ENCODE measurements around the gene ZFR2. TPM values are rescaled to one million over a fixed set of nuclear protein-coding genes. Genes with fewer than 3 reads are reported as not detected.
"Not testable (repeated sequence)": the region's sequence is repeated elsewhere in the genome, so short reads cannot be mapped to it uniquely, and the experiment has no call there.

The ZFR2 gene
- total RNA-seq, 4 donors from 2014 or later: not detected

GRCh38 chr19:3880471-3881271 is 11.8 kb upstream of the ZFR2 start, which contains the start of gene ATCAY:
ATCAY (plus strand) TSS chr19:3880685; CDS start chr19:3885768, 5,083 bp downstream.
- Histone ChIP-seq H3K27me3 (peaks cover 9% of the 10 kb centered on the region), H3K27ac (no peak within 1 kb of the TSS), H3K4me3 (replicated peaks in 1 of 3) (no peak within 1 kb of the TSS), H3K4me1 (no peaks in the 10 kb centered on the region), H3K9me3 (no peaks in the 10 kb centered on the region), H3K36me3 (no peaks in the 10 kb centered on the region)
- intact Hi-C loops (cut with DNase I): no loop called here
- WGBS, 2 donors: 2 to 4% methylated on average over 21 to 33 of the region's 49 CpGs
- TF ChIP-seq, protein P1, sequence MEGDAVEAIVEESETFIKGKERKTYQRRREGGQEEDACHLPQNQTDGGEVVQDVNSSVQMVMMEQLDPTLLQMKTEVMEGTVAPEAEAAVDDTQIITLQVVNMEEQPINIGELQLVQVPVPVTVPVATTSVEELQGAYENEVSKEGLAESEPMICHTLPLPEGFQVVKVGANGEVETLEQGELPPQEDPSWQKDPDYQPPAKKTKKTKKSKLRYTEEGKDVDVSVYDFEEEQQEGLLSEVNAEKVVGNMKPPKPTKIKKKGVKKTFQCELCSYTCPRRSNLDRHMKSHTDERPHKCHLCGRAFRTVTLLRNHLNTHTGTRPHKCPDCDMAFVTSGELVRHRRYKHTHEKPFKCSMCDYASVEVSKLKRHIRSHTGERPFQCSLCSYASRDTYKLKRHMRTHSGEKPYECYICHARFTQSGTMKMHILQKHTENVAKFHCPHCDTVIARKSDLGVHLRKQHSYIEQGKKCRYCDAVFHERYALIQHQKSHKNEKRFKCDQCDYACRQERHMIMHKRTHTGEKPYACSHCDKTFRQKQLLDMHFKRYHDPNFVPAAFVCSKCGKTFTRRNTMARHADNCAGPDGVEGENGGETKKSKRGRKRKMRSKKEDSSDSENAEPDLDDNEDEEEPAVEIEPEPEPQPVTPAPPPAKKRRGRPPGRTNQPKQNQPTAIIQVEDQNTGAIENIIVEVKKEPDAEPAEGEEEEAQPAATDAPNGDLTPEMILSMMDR (IDR thresholded peaks at IDR 0.05): no peak
- no peak for TF ChIP-seq POLR2A (IDR thresholded peaks at IDR 0.05)
- no peak for DNase-seq

- no peak overlapping the region for H3K27ac ChIP-seq
- WGBS, 2 donors: 59 to 61% methylated on average over 12 of the region's 12 CpGs
- DNase-seq: no peak
- no peaks in the 10 kb centered on the region for H3K9me3 ChIP-seq
- H3K4me1 ChIP-seq: no peaks in the 10 kb centered on the region
- no peaks in the 10 kb centered on the region for H3K36me3 ChIP-seq
- TF ChIP-seq, protein P1 (IDR thresholded peaks at IDR 0.05): no peak
- no peak for TF ChIP-seq POLR2A (IDR thresholded peaks at IDR 0.05)
- peaks cover 9% of the 10 kb centered on the region for H3K27me3 ChIP-seq
- no peak overlapping the region for H3K4me3 ChIP-seq (replicated peaks in 1 of 3)
- intact Hi-C loops (cut with DNase I): no loop called here
These were observed 10.8 kb upstream of the ZFR2 start for GRCh38 chr19:3879656-3880055.

DNA sequence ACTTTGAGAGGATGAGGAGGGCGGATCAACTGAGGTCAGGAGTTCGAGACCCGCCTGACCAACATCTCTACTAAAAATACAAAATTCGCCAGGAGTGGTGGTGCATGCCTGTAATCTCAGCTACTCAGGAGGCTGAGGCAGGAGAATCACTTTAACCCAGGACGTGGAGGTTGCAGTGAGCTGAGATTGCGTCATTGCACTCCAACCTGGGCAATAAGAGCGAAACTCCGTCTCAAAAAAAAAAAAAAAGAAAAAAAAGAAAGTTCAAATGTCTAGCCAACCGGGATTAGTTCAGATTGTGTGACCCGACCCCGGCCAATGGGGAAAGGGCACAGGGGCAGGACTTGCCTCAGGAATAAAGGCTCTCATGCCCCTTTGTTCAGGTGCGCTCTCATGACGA is 5.9 kb upstream of the ZFR2 start:
- H3K4me3 ChIP-seq (replicated peaks in 1 of 3); DNase-seq; H3K4me1 ChIP-seq; H3K9me3 ChIP-seq; H3K27me3 ChIP-seq; H3K36me3 ChIP-seq; intact Hi-C loops (cut with DNase I); H3K27ac ChIP-seq: not testable (repeated sequence)
- WGBS, 2 donors: 64 to 66% methylated on average over 13 of the region's 13 CpGs

GRCh38 chr19:3873151-3873550 is 4.3 kb upstream of the ZFR2 start:
- Histone ChIP-seq H3K27ac (no peak overlapping the region), H3K4me3 (replicated peaks in 1 of 3) (no peak overlapping the region), H3K36me3 (no peaks in the 10 kb centered on the region), H3K27me3 (peaks cover 12% of the 10 kb centered on the region), H3K4me1 (peaks cover 0 to 5% of the 10 kb centered on the region in 2 donors), H3K9me3 (no peaks in the 10 kb centered on the region)
- 60 to 73% methylated on average over 4 of the region's 4 CpGs for WGBS, 2 donors
- TF ChIP-seq, protein P1 (IDR thresholded peaks at IDR 0.05): no peak
- TF ChIP-seq POLR2A (IDR thresholded peaks at IDR 0.05): no peak
- DNase-seq: no peak
- intact Hi-C loops (cut with DNase I): no loop called here

- peaks cover 0 to 5% of the 10 kb centered on the region in 2 donors for H3K4me1 ChIP-seq
- no peaks in the 10 kb centered on the region for H3K9me3 ChIP-seq
- no peaks in the 10 kb centered on the region for H3K36me3 ChIP-seq
- peaks cover 16% of the 10 kb centered on the region for H3K27me3 ChIP-seq
- WGBS, 2 donors: 16 to 21% methylated on average over 18 to 22 of the region's 30 CpGs
- intact Hi-C loops (cut with DNase I): no loop called here
- TF ChIP-seq, protein P1 (IDR thresholded peaks at IDR 0.05): no peak
- H3K4me3 ChIP-seq (replicated peaks in 1 of 3): no peak overlapping the region
- H3K27ac ChIP-seq: no peak overlapping the region
- no peak for DNase-seq
These were observed 668 bp downstream of the ZFR2 start for GRCh38 chr19:3867971-3868769.
